IPS DF 19.7 (cell line): ENCODE data around the gene CCDC66.

Experiments
- DNase-seq: peaks from one replicate; pipeline ENCODE4 v3.0.0-alpha.2; 2013; ENCODE audit warnings: low read depth, low spot score

Gene CCDC66

DNA sequence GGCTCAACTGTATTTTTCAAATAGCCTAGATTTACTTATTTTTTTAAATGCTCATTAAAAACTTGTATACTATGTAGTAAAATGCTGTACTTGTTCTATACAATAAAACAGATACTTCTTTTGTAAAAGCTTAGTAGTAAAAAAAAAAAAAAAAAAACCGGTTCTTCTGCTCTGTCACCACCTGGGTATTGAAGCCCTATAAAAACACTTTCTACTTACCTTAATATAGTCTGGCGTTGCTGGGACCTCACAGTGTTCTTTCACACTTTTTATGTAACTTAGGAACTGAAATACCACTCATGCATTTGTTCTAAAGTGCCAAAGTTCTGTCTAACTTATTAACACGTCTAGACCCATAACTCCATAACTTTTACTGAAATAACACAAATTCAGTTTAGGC lies 64.7 kb downstream of the CCDC66 start:
- DNase-seq = no peak

DNA sequence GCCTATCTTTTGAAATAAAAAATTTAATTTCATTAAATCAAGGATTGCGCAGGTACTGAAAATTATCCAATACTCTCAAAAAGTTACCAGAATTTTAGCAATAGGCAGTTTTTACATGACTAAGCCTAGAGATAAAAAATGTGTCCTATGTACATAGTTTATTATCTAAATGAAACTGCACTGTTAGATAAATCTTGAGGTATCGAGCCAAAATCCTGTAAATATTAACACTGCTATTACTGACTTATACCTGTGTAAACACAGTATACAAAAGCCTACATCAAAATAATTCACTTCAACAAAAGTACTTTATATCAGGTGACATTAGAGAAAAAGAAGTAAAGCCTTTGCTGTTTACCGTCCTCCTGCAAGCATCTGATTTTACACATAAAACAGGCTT lies 65.4 kb downstream of the CCDC66 start:
- no peak for DNase-seq

DNA sequence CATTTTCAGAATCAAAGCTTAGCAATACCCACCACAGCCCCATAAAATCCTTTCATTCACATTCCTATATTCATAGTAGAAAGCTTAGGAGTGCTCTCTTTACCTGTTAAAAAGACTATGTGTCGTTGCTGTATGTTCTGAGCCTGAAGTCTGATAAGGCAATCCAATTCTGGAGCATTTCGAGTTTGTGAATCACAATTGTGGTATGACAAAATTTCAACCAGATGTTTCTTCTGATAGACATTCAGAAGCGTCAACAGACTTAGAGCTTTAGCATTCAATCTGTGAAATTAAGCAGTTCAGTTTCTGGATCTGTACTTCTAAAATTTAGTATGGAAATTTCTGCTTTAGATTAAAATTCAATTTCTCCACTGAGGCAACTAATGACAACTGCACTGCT lies 67.8 kb downstream of the CCDC66 start:
- DNase-seq = no peak

DNA sequence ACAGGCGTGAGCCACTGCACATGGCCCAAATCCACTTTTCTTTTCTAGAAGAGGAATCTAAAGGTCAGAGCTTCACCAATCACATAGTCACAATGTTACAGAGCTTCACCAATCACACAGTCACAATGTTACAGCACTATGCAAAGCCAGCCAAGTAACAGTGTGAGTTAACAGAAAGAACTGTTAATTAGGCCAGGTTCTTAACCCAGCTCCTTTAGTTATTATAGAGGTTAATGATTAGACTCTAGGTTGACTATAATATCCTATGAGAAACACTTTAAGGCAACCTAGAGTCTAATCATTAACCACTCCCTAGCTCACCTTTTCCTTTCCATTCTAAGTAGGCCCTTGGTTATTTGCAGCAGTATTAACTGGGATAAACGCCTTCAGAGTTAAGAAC lies 72.1 kb downstream of the CCDC66 start:
- no peak for DNase-seq

DNA sequence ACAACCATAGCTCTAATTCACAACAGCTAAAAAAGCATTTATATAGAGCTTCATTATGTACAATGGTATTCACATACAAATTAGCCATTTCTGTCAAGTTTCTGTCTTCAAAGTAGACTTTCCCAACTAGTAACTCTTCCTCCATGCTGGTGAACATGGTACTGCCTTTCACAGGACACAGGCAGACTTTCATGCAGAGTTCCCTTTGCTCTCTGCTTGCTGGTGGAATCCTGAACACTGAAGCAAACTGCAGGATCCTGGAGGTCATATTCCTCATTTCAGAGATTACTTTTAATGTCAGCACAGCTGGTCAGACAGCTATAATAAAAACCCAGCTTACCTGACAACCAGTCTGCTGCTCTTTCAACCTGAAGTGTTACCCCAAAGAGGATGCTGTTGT lies 72.5 kb downstream of the CCDC66 start:
- no peak for DNase-seq

DNA sequence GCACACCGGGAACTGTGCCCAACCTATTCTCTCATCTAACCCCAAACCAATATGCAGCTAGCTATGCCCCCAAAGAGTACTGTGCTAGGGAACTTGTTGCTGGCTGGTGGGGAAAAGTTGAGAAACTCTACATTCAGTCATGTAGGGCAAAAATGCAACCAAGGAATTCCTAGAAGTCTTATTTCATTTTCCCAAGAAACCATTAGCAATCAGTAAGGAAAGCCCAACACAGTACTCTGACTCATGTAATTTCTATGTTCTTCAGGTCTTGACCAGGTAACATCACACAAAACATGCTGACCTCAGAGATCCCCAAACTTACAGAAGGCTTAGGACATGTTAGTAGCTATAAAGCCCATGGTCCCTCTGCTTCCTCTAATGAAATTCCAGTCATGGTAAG lies 74.0 kb downstream of the CCDC66 start:
- DNase-seq = no peak

DNA sequence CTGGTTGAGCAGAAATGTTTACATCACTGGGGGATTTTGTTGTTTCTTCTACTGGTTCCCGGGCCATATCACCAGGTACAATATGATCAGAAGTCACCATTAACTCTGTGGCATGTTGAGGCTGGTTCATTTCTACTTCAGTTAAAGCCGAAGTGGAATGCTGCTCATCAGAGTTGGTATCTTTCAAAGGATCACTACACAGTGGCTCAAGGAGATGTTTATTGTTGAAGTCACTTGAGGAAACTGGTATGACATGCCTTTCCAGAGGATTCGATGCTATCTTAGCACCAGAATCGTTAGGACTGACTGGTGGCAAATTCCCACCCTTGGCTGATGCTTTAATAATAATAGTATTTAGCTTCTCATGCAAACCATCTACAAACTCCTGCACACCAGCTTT lies 76.2 kb downstream of the CCDC66 start:
- DNase-seq = no peak

DNA sequence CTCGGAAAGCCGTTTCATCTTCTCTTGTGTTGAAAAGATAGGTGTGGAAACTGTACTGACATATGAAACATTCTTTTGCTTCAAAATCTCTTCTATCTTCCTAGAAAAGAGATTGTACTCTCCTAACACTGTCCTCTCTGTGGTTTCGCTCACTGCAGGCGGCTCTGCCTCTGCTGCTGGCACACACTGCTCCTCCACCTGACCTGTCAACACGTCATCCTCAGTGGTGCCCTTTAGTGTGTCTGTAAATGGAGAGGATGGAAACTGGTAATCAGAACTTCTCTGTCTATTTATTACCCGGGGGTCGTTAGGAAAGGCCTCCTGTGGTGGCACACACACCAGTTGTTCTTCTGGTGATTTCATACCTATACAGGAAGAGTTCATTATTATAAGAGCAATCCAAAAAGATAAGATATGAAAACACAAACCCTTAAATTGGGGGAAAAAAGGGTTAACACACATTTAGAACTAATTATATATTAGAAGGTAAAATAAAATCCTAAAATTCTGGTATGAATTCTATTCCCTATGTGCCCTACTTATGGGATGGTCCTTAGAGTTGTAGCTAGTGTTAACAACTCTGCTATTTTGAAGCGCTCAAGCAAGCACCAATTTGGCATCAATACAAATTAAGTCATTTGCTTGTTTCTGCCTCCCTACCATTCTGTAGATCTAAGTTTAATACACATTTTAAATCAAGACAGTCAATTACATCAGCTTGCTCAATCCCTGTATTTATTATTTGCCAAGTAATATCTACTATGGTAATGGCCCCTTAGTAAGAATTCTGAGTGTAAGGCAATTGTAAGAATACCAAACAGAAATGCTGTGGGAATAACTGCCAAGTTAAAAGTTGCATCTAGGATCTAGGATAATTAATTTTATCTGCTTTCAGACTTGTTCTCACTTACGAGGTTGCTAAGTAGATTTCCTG lies 76.9 kb downstream of the CCDC66 start:
- no peak for DNase-seq

DNA sequence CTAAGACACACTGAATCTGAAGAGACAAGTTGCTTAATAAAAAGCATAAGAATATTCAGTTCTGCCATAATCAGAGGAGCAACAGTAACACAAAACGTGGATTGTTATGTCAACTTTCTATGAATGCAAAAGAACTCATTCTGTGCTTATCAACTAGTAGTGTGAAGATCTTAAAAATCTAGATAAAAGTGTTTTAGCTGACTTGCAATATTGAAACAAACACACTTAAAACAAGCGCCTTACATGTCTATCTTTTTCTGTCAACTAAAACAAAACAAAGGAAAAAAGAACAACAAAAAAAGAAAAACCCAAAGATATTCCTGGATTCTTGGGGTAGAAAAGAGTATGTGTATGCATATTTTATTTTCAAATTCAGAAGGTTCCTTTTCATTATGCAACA lies 88.4 kb downstream of the CCDC66 start:
- DNase-seq = no peak

DNA sequence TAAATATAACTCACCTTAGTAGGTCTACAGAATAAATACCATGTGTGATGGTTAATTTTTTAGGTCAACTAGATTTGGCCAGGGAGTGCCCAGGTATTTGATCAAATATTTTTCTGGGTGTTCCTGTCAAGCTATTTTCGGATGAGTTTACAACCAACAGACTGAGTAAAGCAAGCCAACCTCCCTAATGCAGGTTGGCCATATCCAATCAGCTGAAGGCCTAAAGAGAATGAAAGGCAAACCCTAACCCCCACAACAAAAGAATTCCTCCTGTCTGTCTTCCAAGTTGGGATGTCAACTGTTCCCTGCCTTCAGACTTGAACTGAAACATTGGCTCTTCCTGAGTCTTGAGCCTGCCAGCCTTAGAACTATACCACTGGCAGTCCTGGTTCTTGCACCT lies 97.5 kb downstream of the CCDC66 start:
- DNase-seq = no peak

DNA sequence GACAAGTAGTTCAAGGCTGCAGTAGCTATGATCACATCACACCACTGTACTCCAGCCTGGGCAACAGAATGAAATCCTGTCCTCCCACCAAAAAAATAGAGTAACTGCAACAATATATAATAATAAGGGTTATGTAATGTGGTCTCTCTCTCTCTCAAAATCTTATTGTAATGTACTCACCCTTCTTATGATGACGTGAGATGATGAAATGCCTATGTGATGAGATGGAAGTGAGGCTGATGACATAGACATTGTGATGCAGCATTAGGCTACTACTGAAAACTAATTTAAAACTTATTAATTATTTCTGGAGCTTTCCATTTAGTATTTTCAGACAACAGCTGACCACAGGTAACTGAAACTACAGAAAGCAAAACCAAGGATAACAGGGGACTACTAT lies 98.7 kb downstream of the CCDC66 start:
- DNase-seq = no peak

DNA sequence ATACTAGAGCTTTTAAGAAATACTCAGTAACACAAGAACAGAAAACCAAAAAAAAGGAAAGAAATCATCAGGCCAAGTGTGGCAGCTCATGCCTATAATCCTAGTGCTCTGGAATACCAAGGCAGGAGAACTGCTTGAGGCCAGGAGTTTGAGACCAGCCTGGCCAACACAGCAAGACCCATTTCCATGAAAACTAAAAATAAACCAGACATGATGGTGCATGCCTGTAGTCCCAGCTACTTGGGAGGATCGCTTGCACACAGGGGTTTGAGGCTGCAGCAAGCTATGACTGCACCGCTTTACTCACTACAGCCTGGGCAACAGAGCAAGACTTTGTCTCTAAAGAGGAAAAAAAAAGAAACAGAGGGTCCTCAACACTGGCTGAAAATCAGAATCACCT lies 107.8 kb downstream of the CCDC66 start:
- DNase-seq = no peak

DNA sequence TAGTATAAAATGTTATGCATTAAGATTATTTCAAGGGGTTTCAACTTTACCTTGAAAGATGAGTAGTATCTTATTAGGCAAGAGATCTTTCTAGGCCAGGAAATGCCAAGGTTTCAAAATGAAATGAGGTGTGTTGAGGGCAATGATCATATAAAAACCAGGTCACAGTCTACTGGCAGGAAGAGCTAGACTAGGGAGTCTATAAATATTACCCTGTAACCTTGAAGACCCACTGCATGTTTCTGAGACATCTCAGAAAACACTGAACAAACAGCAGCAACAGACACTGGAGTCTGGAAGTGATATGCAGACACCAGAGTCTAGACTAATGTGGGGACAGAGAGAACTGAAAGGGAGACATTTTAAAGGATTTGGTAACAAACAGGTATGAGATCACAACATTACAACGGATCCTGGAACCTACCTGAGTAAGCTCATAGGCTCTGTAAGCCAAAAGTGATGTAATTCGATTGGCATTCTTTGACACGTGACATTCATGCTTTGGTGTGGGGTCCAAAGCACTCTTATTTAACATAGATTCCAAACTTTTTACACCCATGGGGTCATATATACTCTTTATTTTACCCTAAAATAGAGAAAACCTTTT lies 111.1 kb downstream of the CCDC66 start:
- no peak for DNase-seq
